ENCODE results near the gene CSTF2T.

- no peak for TF ChIP-seq CTCF (conservative IDR thresholded peaks at IDR 0.05 in 1 of 2, IDR thresholded peaks at IDR 0.05 in 1 of 2; ENCODE audit: extremely low read depth in 1 of 2, insufficient read depth in 1 of 2, low read depth in 1 of 2, low read length in 2 of 2)
- no peak for TF ChIP-seq EZH2 (IDR thresholded peaks at IDR 0.05; ENCODE audit: borderline replicate concordance, low read length)
Observed at GRCh38 chr10:51748959-51749358, 49.6 kb upstream of the CSTF2T start.
